Large intestine (tissue), 3 donors: ENCODE data around the gene SDE2. TPM values are rescaled to one million over a fixed set of nuclear protein-coding genes. Genes with fewer than 3 reads are reported as not detected.
"Not testable (repeated sequence)": the region's sequence is repeated elsewhere in the genome, so short reads cannot be mapped to it uniquely, and the experiment has no call there.

Experiments
- DNase-seq, 2 donors: peaks; one replicate each; pipeline versions ENCODE4 v3.0.0 to v3.0.0-alpha.2; 2013
- H3K27ac ChIP-seq: one replicate; pipeline ENCODE4 v1.5.1; 2013; ENCODE audit warnings: low read length
- H3K27me3 ChIP-seq: 2 replicates; pipeline ENCODE4 v1.6.1; 2013; ENCODE audit warnings: low read length; ENCODE audit not compliant: control insufficient read depth, insufficient read depth
- H3K36me3 ChIP-seq: 2 replicates; pipeline ENCODE4 v1.6.1; 2013; ENCODE audit warnings: low read length; ENCODE audit not compliant: control insufficient read depth, insufficient read depth
- H3K4me1 ChIP-seq: one replicate; pipeline ENCODE4 v1.6.1; 2013; ENCODE audit warnings: low read length; ENCODE audit not compliant: control insufficient read depth, insufficient read depth
- H3K4me3 ChIP-seq: one replicate; pipeline ENCODE4 v1.5.1; 2013; ENCODE audit warnings: low read length
- H3K9me3 ChIP-seq: one replicate; pipeline ENCODE4 v1.6.1; 2013; ENCODE audit warnings: mild to moderate bottlenecking, low read depth, low read length, moderate library complexity; ENCODE audit not compliant: control insufficient read depth
- WGBS: methylation state at CpG from one replicate; pipeline ENCODE4 v1.1.5; 2013; ENCODE audit warnings: low lambda C conversion rate; ENCODE audit not compliant: insufficient coverage; 5-methylcytosine and 5-hydroxymethylcytosine counted together
- polyA plus RNA-seq: library from polyadenylated mRNA; unstranded; fragments of 120-200 nt; gene quantifications from one replicate; pipeline ENCODE4 v1.2.1, GENCODE V29; 2013

The SDE2 gene
- polyA plus RNA-seq, 1 donor = 16.7 TPM

GRCh38 chr1:226007126-226007892, 8.2 kb upstream of the SDE2 start:
- not testable (repeated sequence) for H3K27me3 ChIP-seq, DNase-seq, H3K9me3 ChIP-seq, H3K36me3 ChIP-seq, H3K4me1 ChIP-seq, H3K4me3 ChIP-seq, H3K27ac ChIP-seq
- 100% methylated on average over 1 of the region's 12 CpGs for WGBS

GRCh38 chr1:226006686-226007085, 7.5 kb upstream of the SDE2 start:
- H3K27ac ChIP-seq = no peak overlapping the region
- no peaks in the 10 kb centered on the region for H3K36me3 ChIP-seq
- peaks cover 3% of the 10 kb centered on the region for H3K4me1 ChIP-seq
- no peaks in the 10 kb centered on the region for H3K9me3 ChIP-seq
- H3K27me3 ChIP-seq = no peaks in the 10 kb centered on the region
- DNase-seq = no peak
- H3K4me3 ChIP-seq = no peak overlapping the region

- no peak overlapping the region for H3K27ac ChIP-seq
- DNase-seq = no peak
- H3K4me3 ChIP-seq = no peak overlapping the region
- H3K27me3 ChIP-seq = no peaks in the 10 kb centered on the region
- peaks cover 8% of the 10 kb centered on the region for H3K4me1 ChIP-seq
- H3K36me3 ChIP-seq = no peaks in the 10 kb centered on the region
- WGBS = 100% methylated on average over 1 of the region's 4 CpGs
- H3K9me3 ChIP-seq = no peaks in the 10 kb centered on the region
Observed at GRCh38 chr1:226004396-226004795, 5.3 kb upstream of the SDE2 start.

- Histone ChIP-seq H3K36me3 (no peaks in the 10 kb centered on the region), H3K9me3 (no peaks in the 10 kb centered on the region), H3K4me1 (peaks cover 8% of the 10 kb centered on the region), H3K4me3 (no peak overlapping the region), H3K27me3 (no peaks in the 10 kb centered on the region), H3K27ac (no peak overlapping the region)
- no peak for DNase-seq
- WGBS = no CpG with 5 or more reads among the region's 3 CpGs
Observed at GRCh38 chr1:226003502-226004170, 4.5 kb upstream of the SDE2 start.

GRCh38 chr1:226002667-226003501, 3.7 kb upstream of the SDE2 start:
- no peak overlapping the region for H3K4me3 ChIP-seq
- no peaks in the 10 kb centered on the region for H3K36me3 ChIP-seq
- no peaks in the 10 kb centered on the region for H3K27me3 ChIP-seq
- H3K27ac ChIP-seq = peak overlapping the region; percentile 48
- DNase-seq = peak in 1 of 2 donors; percentile 55
- H3K4me1 ChIP-seq = peaks cover 12% of the 10 kb centered on the region
- 92% methylated on average over 2 of the region's 4 CpGs for WGBS
- no peaks in the 10 kb centered on the region for H3K9me3 ChIP-seq

GRCh38 chr1:226001963-226002666, 3.0 kb upstream of the SDE2 start:
- no peak overlapping the region for H3K4me3 ChIP-seq
- WGBS = no CpG with 5 or more reads among the region's 9 CpGs
- no peaks in the 10 kb centered on the region for H3K36me3 ChIP-seq
- no peaks in the 10 kb centered on the region for H3K27me3 ChIP-seq
- peak; percentile 51 to 68 for DNase-seq
- peak overlapping the region; percentile 48 for H3K27ac ChIP-seq
- H3K9me3 ChIP-seq = no peaks in the 10 kb centered on the region
- peaks cover 16% of the 10 kb centered on the region for H3K4me1 ChIP-seq

- Histone ChIP-seq H3K4me3 (no peak overlapping the region), H3K27me3 (no peaks in the 10 kb centered on the region), H3K9me3 (no peaks in the 10 kb centered on the region), H3K4me1 (peaks cover 16% of the 10 kb centered on the region), H3K36me3 (no peaks in the 10 kb centered on the region), H3K27ac (no peak overlapping the region)
- DNase-seq = no peak
- 100% methylated on average over 2 of the region's 8 CpGs for WGBS
Observed at GRCh38 chr1:226001088-226001487, 1.9 kb upstream of the SDE2 start.

GRCh38 chr1:226000493-226001081, 1.4 kb upstream of the SDE2 start:
- not testable (repeated sequence) for H3K27me3 ChIP-seq, H3K36me3 ChIP-seq, H3K4me3 ChIP-seq, H3K9me3 ChIP-seq, H3K27ac ChIP-seq, DNase-seq
- WGBS = no CpG with 5 or more reads among the region's 21 CpGs
- H3K4me1 ChIP-seq = peaks cover 16% of the 10 kb centered on the region

- peaks cover 16% of the 10 kb centered on the region for H3K4me1 ChIP-seq
- WGBS = no CpG with 5 or more reads among the region's 10 CpGs
Observed at GRCh38 chr1:225999912-226000337, 782 bp upstream of the SDE2 start.

More at GRCh38 chr1:225999912-226000337, 782 bp upstream of the SDE2 start:
- Histone ChIP-seq H3K4me3 (peak overlapping the region; percentile 47), H3K36me3 (peaks cover 2% of the 10 kb centered on the region), H3K9me3 (no peaks in the 10 kb centered on the region), H3K27ac (peak overlapping the region; percentile 94), H3K27me3 (no peaks in the 10 kb centered on the region)
- DNase-seq = peak in 1 of 2 donors; percentile 67
